Motor neuron (in vitro differentiated cells): ENCODE results near the gene B4GALT3. TPM values are rescaled to one million over a fixed set of nuclear protein-coding genes. Genes with fewer than 3 reads are reported as not detected.
A peak's percentile ranks its signal among the peaks of the same experiment; 100 is the strongest.

ENCODE experiments used
- ATAC-seq, 8 experiments: fragments of 200-7000 bp; cut with Tn5 transposase; replicated peaks in 6 of 8; 2 replicates each; pipeline ENCODE4 v1.8.0; 2021; ENCODE audit warnings: mild to moderate bottlenecking in 8 of 8, moderate library complexity in 8 of 8
- H3K27ac ChIP-seq, 2 donors: fragments of 250-450 bp; sonication (Bioruptor Pico); 2 replicates each; pipeline ENCODE4 v1.9.0; 2021; ENCODE audit warnings: antibody characterized with exemption in 2 of 2, mild to moderate bottlenecking in 2 of 2, moderate library complexity in 1 of 2
- H3K4me1 ChIP-seq, 2 donors: fragments of 250-450 bp; sonication (Bioruptor Pico); replicated peaks in 1 of 2; 2 replicates each; pipeline ENCODE4 v1.6.1; 2021; ENCODE audit warnings: antibody characterized with exemption in 2 of 2, mild to moderate bottlenecking in 2 of 2, moderate library complexity in 1 of 2
- H3K4me3 ChIP-seq, 5 donors: fragments of 250-450 bp; sonication (Bioruptor Pico); 2 replicates each; pipeline ENCODE4 v1.9.0; 2021; ENCODE audit warnings: antibody characterized with exemption in 5 of 5, mild to moderate bottlenecking in 5 of 5, moderate library complexity in 4 of 5
- WGBS, 10 experiments: fragments of 450-650 bp; shearing (Covaris generic); methylation state at CpG; one replicate each; pipeline ENCODE4 v1.0.0; 2022; 5-methylcytosine and 5-hydroxymethylcytosine counted together
- in situ Hi-C, 9 experiments: fragments of 400-800 bp; cut with MboI; loops; one replicate each; pipeline ENCODE4 v1.15.0; 2021; ENCODE audit warnings: low sequenced_read_pairs in 9 of 9, low pct_unique_long_range_greater_than_20kb in 2 of 9; ENCODE audit not compliant: unreplicated experiment in 9 of 9
- total RNA-seq, 8 experiments: library from RNA; unstranded; fragments of 300-600 nt; gene quantifications; 2 replicates each; pipeline versions ENCODE4 v1.2.3 to v1.2.4, GENCODE V29; 2022

The B4GALT3 gene
- total RNA-seq, 8 experiments from 2014 or later, result 32.2 to 50.4 (median 39.9) TPM

DNA sequence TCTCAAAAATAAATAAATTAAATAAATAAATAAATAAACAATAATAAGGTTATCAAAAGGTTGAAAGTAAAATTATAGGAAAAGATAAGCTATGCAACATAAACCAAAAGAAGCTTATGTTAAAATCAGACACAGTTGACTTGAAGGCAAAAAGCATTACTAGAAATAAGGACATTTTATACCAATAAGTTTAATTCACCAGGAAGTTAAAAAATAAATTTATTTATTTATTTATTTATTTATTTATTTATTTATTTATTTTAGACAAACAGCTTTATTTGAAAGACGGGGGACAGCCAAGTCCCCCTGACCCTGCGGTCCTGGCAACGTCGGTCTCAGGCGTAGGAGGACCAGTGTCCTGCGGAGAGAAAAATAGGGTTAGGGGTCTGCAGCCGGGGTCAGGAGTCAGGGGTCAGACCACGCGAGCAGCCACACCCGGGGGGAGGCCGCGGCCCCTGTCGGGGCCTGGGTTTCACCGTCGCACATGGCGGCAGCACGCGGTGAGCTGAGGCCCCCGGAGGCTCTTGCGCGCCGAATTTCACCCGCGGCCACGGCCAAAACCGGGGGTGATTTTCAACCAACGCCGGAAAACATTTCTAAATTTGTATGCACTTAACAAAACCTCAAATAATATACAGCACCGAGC, 36.4 kb downstream of the B4GALT3 start:
- Histone ChIP-seq H3K4me1 (no peaks in the 10 kb centered on the region), H3K27ac (no peak overlapping the region), H3K4me3 (no peak overlapping the region)
- ATAC-seq, result no peak
- in situ Hi-C loops, result loop anchor here in 1 of 9 experiments (25.0 kb wide), 1 partner anchor 104 kb away; the partner anchor contains the start of genes TSTD1 and USF1
- 89 to 100% (median 99%) methylated on average over 1 to 29 of the region's 29 CpGs; no CpG with 5 or more reads in 2 of the 10 experiments for whole genome bisulfite sequencing, 10 experiments

DNA sequence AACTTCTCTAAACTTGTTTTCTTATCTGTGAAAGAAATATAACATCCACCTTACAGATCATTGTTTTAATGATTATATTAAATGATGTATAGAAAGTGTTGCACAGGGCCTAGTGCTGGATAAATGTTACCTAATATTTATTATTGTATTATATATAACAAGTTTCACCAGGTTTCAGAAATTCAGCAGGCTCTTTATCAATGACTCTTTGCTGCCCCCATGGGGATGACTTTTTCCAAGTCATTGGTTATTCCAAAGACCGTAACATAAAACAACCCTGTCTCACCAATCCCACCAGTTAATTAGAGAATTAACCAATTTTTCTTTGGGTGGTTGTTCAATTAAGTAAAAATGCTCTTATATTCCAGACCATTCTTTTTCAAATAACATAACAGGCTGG, 37.5 kb downstream of the B4GALT3 start:
- in situ Hi-C loops, result loop anchor here in 1 of 9 experiments (25.0 kb wide), 1 partner anchor 102 kb away; the partner anchor contains the start of genes TSTD1 and USF1
- Histone ChIP-seq H3K4me1 (peaks cover 0 to under 1% of the 10 kb centered on the region in 2 donors), H3K4me3 (no peak overlapping the region), H3K27ac (no peak overlapping the region)
- 33 to 100% (median 93%) methylated on average over 1 of the region's 1 CpG; no CpG with 5 or more reads in 2 of the 10 experiments for WGBS, 10 experiments
- ATAC-seq, result peak in 4 of 8 experiments; percentile 33 to 54 (median 44)

DNA sequence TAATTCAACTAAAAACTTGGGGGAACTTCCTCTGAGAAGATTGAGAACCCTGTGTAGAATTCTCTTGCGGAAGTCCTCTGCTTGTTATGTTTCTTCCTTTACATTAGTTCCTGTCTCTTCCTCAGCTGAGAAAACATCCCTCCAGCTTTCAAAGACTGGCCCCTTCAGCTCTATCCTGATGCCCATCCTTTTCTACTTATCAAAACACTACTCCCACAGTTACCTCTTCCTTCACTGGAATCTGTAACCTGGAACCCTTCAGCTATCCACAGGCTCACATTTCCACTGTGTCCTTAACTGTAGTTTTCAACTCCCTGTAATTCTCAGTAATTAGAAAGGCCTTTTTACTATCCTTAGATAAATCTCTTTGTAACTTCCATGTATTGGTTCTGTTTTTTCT, 38.9 kb downstream of the B4GALT3 start:
- in situ Hi-C loops, result loop anchor here in 1 of 9 experiments (25.0 kb wide), 1 partner anchor 101 kb away; the partner anchor contains the start of genes TSTD1 and USF1
- peaks cover 5 to 11% of the 10 kb centered on the region in 2 donors for H3K4me1 ChIP-seq
- ATAC-seq, result no peak
- H3K27ac ChIP-seq, result no peak overlapping the region
- WGBS, 10 experiments, result 83 to 100% (median 100%) methylated on average over 1 of the region's 1 CpG; no CpG with 5 or more reads in 2 of the 10 experiments
- no peak overlapping the region for H3K4me3 ChIP-seq

DNA sequence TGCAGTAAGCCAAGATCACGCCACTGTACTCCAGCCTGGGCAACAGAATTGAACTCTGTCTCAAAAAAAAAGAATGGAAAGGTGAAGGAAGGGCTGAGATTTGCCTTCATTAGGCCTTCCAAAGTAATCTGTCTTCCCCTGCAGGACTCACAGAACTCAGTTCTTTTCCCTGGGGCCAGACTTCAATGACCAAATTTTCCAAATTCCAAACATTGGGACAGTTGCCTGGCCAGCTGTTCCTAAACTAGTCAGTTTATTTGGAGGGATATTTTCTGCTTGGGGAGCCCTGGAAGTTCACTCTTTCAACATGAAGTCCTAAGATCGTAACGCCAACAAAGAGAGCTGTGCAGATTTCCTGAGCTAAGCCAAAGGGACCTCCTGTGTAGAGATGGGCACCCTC, 39.4 kb downstream of the B4GALT3 start:
- Histone ChIP-seq H3K27ac (no peak overlapping the region), H3K4me3 (no peak overlapping the region), H3K4me1 (peaks cover 5 to 11% of the 10 kb centered on the region in 2 donors)
- no peak for ATAC-seq
- WGBS, 10 experiments, result 80 to 100% (median 86%) methylated on average over 1 to 3 of the region's 3 CpGs; no CpG with 5 or more reads in 4 of the 10 experiments
- in situ Hi-C loops, result loop anchor here in 1 of 9 experiments (25.0 kb wide), 1 partner anchor 101 kb away; the partner anchor contains the start of genes TSTD1 and USF1

DNA sequence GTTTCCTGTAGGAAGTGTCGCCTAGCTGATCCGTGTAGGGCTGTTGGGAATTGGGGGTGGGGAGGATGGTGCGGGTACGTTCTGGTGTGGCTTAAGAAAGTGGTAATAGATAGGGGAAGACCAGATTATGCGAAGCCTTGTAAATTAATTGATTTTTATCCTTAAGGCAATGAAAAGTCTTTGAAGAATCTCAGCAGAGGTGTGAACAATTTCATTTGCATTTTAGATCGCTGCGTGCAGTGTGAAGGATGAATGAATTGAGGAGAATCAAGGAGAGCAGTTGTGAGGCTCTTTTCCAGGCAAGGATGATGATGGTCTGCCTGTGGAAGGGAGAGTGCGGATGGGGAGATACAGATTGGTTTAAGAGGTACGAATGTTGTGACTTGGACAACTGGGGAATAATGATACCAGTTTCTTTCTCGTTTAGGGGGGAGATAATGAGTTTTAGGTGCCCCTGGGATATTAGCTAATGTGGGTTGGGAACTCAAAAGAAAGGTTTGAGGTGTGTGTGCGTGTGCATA, 44.0 kb downstream of the B4GALT3 start:
- 0 to 8% (median 2%) methylated on average over 1 to 11 of the region's 11 CpGs for WGBS, 10 experiments
- H3K4me1 ChIP-seq, result peaks cover 15 to 22% of the 10 kb centered on the region in 2 donors
- H3K27ac ChIP-seq, result peak overlapping the region; percentile 96 to 99
- H3K4me3 ChIP-seq, result peak overlapping the region; percentile 45 to 74 (median 55)
- in situ Hi-C loops, result loop anchor here in 1 of 9 experiments (25.0 kb wide), 1 partner anchor 96 kb away; the partner anchor contains the start of genes TSTD1 and USF1
- peak in 6 of 8 experiments; percentile 0 to 32 (median 19) for ATAC-seq

DNA sequence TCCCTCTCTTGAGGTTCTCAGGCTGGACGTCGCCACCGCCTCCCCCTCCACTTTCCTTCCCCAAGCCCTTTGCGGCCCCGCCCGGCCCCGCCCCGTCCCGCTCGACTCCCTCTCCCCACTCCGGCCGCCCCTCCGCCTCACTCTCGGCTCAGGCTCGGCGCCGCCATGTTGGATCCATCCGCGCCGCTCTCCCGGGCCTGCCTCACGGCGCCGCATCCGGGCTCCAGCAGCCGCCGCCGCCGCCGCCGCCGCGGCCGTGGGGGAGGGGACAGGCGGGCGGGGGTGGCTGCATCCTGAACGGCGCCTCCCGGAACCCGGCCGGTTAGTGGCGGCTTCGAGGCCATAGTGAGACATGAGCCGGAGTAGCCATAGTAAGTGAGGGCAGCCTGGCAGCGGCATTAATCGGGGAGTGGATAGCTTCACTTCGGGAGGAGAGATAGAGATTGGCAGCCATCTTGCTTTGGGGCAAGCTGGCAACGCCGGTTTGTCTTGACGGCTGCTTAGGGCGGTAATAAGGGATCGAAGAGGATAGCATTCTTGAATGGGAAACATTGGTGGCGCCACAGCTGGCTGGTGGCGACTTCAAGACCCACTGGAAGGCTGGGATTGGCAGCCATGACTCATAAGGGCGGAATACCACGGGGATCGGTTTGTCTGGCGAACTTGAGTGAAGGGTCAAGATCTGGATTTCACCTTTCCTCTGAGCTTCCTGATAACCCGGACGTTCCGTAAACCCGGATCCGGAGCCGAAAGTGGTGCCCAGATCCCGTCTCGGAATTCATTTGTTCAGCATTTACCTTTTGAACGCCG, 44.7 kb downstream of the B4GALT3 start, which contains the start of gene DEDD:
DEDD (minus strand) TSS at position 258 of the 810 bp plus-strand sequence. CDS start 8,205 bp downstream, outside the sequence.
- in situ Hi-C loops, result loop anchor here in 1 of 9 experiments (25.0 kb wide), 1 partner anchor 95 kb away; the partner anchor contains the start of genes TSTD1 and USF1
- Histone ChIP-seq H3K4me3 (peak within 1 kb of the TSS; percentile 45 to 74 (median 55)), H3K27ac (peak within 1 kb of the TSS; percentile 96 to 99), H3K4me1 (peaks cover 15 to 22% of the 10 kb centered on the region in 2 donors)
- WGBS, 10 experiments, result 0 to 2% (median 0%) methylated on average over 2 to 27 of the region's 68 CpGs; no CpG with 5 or more reads in 3 of the 10 experiments
- peak; percentile 75 to 90 (median 88) for ATAC-seq

DNA sequence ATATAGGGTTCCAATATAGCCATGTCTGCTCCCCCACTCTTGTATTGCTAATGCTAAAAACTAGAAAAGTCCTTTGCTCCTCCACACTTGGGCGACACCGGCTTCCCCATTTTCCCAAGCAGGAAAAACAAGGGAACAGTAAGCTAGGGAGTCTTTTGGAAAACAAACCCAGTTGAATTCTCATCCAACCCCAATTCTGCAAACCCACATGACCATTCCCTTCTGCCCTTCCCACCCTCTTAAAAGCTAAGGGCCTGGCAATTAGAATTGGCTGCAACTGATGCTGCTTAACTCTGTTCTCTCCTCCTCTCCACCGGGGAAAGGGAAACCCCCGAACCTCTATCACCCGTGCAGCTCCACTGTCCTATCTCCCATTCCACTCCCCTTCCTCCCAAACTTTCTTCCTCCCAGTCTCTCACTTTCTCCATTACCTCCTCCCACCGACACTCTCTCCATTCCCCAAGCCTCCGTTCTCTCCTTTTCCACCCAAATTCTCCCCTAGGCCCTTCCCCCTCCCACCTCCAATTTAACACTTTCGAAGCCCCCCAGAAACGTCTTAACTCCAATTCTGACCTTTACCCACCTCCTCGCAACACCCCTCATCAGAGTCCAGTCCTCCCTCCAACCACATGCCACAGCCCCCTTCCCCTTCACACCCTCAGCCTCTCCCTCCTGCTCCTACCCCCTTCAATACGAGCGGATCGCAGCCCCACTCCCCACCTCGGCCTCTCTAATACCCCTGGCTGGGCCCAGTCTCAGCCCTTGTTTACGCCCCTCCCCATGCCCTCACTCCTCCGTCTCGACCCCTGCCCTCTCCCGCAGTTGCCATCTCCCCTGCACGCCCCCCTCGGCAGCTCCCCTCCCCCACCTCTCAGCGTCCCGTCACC, 45.5 kb downstream of the B4GALT3 start:
- in situ Hi-C loops, result loop anchor here in 1 of 9 experiments (25.0 kb wide), 1 partner anchor 94 kb away; the partner anchor contains the start of genes TSTD1 and USF1
- 0 to 19% (median 5%) methylated on average over 1 to 8 of the region's 22 CpGs; no CpG with 5 or more reads in 2 of the 10 experiments for WGBS, 10 experiments
- Histone ChIP-seq H3K4me1 (peaks cover 15 to 22% of the 10 kb centered on the region in 2 donors), H3K4me3 (peak overlapping the region; percentile 45 to 74 (median 55)), H3K27ac (peak overlapping the region; percentile 96 to 99)
- ATAC-seq, result peak in 3 of 8 experiments; percentile 5 to 21 (median 10)

DNA sequence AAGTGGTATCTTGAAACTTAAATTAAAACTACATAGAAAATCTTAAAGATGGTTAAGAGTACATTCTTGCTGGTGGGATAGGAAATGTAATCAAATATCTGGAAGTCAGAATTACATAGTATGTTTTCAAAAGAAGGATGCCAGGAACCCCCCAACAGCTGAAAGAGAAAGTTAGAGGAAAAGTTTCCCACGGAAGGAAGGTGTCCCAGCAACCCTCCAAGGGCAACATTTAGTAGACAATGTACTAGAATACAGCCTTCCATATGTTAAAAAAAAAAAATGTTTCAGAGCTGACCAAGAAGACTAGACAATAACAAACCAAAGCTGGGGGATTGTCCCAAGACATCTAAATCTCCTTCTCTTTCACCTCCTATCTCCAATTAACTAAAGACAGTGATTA, 47.0 kb downstream of the B4GALT3 start:
- peaks cover 15 to 22% of the 10 kb centered on the region in 2 donors for H3K4me1 ChIP-seq
- in situ Hi-C loops, result loop anchor here in 1 of 9 experiments (25.0 kb wide), 1 partner anchor 93 kb away; the partner anchor contains the start of genes TSTD1 and USF1
- no peak overlapping the region for H3K27ac ChIP-seq
- ATAC-seq, result no peak
- 10 to 92% (median 70%) methylated on average over 1 of the region's 1 CpG; no CpG with 5 or more reads in 1 of the 10 experiments for WGBS, 10 experiments
- no peak overlapping the region for H3K4me3 ChIP-seq

DNA sequence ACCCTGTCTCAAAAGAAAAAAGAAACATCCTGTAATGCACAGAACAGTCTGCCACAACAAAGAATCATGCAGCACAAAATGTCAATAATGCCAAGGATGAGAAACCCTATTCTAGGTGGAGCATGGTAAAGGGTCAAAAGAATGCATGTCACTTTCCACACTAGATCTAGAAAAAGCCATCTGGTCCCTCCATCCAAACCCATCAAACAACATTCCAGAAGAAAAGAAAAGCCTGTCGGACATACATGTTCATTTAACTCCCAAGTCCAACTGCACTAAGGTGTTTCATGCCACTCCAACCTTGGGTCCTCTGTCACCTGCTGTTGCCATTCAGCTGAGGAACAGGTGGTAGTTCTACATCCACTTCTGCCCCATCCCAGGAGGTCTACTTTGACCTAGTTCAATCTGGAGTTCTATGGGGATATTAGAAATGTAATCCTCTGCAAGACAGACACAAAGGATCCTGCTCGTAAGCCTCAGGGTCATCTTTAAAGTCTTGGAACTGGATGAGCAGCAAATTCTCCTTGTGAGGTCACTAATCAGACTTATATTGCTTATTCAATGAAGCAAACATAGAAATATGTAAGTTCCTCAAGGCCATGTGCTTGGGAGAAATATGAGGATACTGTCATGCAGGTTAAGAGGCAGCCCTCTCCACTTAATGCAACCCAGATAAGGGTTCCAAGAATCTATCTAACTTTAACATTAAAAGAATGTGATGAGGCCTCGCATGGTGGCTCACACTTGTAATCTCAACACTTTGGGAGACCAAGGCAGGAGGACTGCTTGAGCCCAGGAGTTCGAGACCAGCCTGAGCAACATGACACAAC, 48.5 kb downstream of the B4GALT3 start:
- Histone ChIP-seq H3K27ac (no peak overlapping the region), H3K4me3 (no peak overlapping the region), H3K4me1 (peaks cover 10 to 12% of the 10 kb centered on the region in 2 donors)
- 87 to 100% (median 99%) methylated on average over 1 to 4 of the region's 4 CpGs; no CpG with 5 or more reads in 2 of the 10 experiments for WGBS, 10 experiments
- in situ Hi-C loops, result loop anchor here in 1 of 9 experiments (25.0 kb wide), 1 partner anchor 92 kb away; the partner anchor contains the start of genes TSTD1 and USF1
- no peak for ATAC-seq

DNA sequence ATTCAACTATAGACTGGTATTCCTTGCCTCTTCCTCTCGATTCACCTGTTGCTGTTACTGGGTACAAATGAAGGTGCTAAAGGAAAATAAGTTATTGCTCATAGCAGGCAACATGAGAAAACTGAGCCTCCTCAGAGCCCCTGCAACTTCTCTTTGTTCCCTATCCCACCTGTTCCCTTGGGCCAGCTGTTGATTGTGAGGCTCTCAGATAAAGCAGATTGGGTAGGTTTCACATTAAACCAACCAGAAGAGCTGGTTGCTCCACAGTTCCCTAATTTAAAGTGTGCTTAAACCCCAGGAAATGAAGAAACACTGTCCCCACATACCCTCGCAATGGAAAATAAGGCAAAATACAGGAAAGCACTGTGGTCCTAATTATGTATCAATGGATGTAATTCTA, 49.7 kb downstream of the B4GALT3 start:
- 80 to 100% (median 96%) methylated on average over 1 to 2 of the region's 2 CpGs; no CpG with 5 or more reads in 1 of the 10 experiments for WGBS, 10 experiments
- H3K4me1 ChIP-seq, result peaks cover 10 to 11% of the 10 kb centered on the region in 2 donors
- in situ Hi-C loops, result loop anchor here in 1 of 9 experiments (25.0 kb wide), 1 partner anchor 90 kb away; the partner anchor contains the start of genes TSTD1 and USF1
- ATAC-seq, result no peak
- no peak overlapping the region for H3K27ac ChIP-seq
- no peak overlapping the region for H3K4me3 ChIP-seq

DNA sequence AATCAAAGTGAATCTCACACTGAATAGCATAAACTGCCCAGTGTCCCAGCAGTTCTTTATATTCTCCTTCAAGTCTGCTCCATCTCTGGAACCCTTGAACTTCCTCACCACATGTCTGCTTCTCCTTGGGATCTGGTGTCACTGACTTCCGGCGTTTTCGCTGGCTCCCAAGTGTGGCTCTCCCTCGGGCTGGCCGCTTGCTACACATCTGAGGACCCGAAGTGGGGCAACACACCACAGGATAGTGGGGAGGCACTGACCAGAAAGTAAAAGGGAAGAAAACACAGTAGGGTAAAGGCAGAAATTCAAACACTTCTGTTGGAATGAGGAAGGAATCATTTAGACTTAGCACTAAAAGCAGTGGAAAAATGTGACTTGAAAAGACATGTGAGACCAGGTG, 54.3 kb downstream of the B4GALT3 start:
- 67 to 100% (median 87%) methylated on average over 1 to 6 of the region's 6 CpGs; no CpG with 5 or more reads in 3 of the 10 experiments for WGBS, 10 experiments
- Histone ChIP-seq H3K4me3 (no peak overlapping the region), H3K27ac (no peak overlapping the region), H3K4me1 (peaks cover 12% of the 10 kb centered on the region in 2 donors)
- in situ Hi-C loops, result no loop called here
- no peak for ATAC-seq
